HS-27A (cell line): ENCODE measurements around the gene OR4Q3.
"Not testable (repeated sequence)": the region's sequence is repeated elsewhere in the genome, so short reads cannot be mapped to it uniquely, and the experiment has no call there.

ENCODE experiments used
- DNase-seq: peaks from one replicate; pipeline ENCODE4 v3.0.0-alpha.2; 2012; ENCODE audit warnings: low read depth, missing footprints

Gene OR4Q3

DNA sequence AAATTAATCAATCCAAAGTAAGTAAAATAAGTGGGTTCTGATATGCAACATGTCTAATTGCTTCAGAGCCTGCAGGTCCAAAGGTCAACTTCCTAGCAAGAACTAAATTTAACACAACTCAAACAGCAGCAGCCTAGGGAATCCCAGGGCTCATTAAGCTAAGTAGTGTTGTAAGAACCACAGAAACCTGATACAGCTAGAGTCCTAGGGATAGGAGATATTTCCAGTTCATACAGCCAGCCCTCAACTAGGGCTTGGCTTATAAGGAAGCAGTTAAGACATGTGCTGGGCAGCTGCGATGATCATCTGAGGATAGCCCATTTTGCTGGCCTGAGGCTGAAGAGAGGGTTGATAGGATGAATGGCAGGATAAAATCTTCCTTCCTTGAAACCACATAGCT, at the start of gene OR4Q3:
TSS of gene OR4Q3 (plus strand) at position 316 of the 400 bp plus-strand sequence.
- DNase-seq = no peak

DNA sequence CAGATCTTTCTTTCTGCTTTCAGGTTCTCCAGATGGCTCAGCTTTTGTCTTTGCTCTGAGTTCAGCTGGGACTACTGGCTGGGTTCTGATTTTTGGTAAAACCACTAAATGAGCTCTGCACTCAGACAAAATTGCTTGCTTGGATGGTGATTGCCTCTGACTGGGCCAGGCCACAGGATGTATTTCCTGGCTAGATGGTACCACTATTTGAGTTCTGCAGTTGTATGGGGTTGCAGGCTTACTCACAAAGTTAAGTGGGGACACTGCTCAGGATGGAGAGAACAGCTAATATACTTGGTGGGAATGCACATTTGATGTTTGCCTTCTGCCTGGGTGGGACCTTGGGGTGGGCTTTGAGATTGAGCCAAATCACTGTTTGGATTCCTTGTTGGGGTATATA, 14.0 kb upstream of the OR4Q3 start:
- DNase-seq = no peak

DNA sequence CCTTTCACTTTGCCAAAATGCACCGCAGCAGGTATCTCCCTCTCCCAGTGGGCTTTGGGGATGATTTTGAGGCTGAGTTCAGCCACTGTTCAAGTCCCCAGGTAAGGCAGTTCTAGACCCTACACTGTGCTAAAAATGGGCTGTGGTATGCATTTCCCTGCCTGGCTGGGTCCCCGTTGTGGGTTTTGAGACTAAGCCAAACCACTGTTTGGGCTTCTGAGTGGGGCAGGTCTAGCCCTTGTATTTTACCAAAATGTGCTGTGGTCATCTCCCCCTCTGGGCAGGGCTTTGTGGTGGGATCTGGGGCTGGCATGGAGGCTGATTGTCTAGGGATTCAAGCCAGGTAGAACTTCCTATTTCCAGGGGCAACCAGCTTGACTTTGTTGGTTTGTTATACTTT, 13.6 kb upstream of the OR4Q3 start:
- DNase-seq = no peak

DNA sequence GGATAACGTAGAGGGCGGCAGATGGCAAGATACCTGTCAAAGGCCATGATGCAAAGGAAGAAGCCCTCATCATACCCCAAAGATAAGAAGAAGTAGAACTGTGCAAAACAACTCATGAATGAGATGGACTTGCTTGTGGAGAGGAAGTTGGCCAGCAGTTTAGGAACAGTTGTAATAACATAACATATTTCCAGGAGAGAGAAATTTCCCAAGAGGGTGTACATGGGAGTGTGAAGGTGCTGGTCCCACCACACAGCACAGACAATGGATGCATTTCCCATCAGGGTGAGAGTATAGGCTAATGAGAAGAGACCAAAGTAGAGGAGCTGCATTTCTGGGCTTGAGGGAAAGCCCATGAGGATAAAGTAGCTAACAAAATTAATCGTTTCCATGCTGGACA, 9.5 kb upstream of the OR4Q3 start:
- DNase-seq = not testable (repeated sequence)

DNA sequence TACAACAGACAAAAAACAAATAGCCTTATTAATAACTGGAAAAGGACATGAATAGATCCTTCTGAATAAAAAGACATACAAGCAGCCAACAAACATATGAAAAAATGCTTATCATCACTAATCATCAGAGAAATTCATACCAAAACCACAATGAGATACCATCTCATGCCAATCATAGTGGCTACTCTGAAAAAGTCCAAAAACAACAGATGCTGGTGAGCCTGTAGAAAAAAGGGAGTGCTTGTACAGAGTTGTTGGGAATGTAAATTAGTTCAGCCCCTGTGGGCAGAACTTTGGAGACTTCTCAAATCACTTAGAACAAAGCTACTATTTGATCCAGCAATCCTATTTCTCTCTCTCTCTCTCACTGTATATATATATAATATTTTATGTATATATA, 8.9 kb downstream of the OR4Q3 start:
- peak; percentile 58 for DNase-seq

DNA sequence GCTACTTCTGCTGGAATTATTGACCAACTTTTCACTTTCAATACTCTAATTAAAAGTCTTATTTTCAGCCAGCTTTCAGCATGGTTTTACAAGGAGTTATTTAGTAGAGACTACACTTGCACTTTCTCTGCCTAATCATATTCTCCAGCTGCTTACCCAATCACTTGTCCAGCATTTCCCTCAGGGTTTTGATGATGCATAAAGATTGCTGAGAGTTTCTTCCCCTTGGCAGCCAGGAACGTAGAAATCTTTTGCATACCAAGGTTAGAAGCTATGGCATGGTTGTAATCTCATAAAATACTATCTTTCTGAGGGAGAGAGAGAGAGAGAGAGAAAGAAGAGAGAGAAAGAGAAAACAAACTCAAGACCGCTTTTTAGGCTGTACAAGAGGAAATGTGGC, 10.8 kb downstream of the OR4Q3 start:
- DNase-seq = peak; percentile 46

DNA sequence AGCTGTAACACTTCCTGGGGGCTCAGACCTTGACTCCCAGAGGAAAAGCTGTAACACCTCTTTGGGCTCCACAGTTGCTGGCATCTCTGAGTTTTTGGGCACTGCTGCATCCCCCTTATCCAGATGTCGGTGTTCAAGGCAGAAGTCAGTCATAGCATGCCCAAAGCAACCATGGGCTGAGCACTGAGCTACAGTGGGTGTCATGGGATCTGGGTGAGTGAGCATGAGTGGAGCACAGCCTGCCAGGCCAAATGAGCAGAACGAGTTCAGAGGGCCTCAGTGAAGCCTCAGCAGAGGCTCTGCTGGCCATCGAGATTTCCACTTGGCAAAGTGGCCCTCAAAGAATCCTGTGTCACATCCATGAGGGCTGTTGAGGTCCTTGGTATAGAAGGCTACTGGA, 28.1 kb downstream of the OR4Q3 start:
- not testable (repeated sequence) for DNase-seq

DNA sequence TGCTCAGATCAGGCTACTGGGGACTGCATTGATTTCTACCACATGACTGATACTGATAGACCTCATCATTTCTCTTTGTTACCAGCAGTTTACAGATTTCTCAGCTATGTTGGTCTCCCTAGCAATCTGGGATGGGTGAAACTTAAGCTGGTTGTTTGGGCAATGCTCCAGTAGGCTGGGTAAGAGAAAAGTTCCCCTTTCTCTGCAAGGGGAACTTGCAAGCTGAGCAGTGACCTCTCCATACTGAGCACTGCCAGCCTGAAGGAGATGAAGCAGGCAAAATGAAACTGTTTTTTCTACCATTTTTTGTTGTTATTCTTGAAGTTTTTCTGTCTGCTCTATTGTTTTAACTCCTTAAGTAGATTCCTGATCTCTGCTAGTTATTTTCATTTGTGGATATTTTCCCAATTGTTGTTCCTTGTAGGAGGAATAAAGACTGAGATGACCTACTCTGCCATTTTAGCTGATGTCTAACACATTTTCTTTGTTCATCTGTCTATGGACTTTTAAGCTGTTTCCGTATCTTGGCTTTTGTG, 28.6 kb downstream of the OR4Q3 start:
- no peak for DNase-seq

DNA sequence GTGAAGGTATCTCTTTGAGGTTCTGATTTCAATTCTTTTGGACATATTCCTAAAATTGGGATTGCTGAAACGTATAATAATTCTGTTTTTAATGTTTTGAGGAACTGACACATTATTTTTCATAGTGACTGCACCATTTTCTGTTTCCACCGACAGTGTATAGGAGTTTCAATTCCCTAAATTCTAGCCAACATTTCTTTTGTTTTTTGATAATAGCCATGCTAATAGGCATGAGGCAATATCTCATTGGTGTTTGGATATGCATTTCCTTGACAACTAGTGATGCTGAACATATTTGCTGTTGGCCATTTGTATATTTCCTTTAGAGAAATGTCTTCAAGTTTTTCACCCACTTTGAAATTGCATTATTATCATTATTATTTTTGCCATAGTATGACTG, 29.1 kb downstream of the OR4Q3 start:
- not testable (repeated sequence) for DNase-seq

DNA sequence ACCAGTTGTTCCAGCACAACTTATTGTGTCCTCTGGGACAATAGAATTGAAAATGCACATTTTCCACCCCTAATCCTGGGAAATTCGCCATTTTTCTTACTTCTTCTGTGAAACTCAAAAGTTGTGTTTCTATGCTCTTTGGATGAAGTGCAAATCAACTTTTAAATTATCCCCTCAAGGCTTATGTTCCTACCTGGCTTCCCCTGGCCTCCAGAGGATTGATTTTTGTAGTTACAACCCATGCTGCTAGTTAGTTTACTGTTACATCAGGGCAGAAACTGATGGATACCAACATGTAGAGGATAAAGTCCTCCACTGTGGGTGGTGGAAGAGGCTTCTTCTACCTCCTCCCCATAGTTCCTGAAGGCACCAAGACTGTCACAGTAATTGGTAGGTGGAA, 29.8 kb downstream of the OR4Q3 start, which contains the start of gene OR4M1:
TSS of gene OR4M1 (plus strand) at position 301 of the 400 bp plus-strand sequence. CDS start 6,819 bp downstream, outside the sequence.
- not testable (repeated sequence) for DNase-seq

DNA sequence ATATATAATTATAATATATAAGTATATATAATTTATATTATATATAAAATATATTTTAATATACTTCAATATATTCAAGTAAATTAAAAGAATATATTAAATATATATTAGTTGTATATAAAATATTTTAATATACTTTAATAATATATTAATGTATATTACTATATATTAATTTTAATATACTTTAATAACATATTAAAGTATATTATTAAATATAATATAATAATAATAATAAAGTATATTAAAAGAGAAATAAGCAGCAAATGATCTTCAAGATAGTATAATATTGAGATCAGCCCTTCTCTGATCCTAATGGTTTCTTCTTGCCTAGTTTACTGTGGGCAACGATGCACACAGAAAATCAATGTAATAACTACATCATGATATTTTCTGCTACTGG, 32.2 kb downstream of the OR4Q3 start:
- DNase-seq = no peak

DNA sequence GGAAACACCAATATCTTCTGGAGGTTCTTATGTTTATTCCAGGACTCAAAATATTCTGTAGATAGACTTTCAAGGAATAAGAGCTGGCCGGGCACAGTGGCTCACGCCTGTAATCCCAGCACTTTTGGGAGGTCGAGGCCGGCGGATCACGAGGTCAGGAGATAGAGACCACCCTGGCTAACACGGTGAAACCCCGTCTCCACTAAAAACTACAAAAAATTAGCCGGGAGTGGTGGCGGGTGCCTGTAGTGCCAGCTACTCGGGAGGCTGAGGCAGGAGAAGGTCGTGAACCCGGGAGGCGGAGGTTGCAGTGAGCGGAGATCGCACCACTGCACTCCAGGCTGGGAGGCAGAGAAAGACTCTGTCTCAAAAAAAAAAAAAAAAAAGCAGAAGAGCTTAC, 42.5 kb downstream of the OR4Q3 start:
- not testable (repeated sequence) for DNase-seq

DNA sequence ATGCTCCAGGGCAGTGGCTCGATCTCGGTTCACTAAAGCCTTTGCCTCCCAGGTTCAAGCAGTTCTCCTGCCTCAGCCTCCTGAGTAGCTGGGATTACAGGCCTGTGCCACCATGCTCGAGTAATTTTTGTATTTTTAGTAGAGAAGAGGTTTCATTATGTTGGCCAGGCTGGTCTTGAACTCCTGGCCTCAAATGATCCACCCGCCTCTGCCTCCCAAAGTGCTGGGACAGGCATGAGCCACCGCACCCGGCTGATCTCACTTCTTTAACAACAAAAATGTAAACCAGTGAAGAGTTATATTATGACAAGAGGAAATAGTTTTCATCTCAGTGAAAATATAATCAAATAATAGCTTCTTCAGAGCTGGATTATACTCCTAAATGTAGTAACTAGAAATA, 43.9 kb downstream of the OR4Q3 start:
- DNase-seq = not testable (repeated sequence)

DNA sequence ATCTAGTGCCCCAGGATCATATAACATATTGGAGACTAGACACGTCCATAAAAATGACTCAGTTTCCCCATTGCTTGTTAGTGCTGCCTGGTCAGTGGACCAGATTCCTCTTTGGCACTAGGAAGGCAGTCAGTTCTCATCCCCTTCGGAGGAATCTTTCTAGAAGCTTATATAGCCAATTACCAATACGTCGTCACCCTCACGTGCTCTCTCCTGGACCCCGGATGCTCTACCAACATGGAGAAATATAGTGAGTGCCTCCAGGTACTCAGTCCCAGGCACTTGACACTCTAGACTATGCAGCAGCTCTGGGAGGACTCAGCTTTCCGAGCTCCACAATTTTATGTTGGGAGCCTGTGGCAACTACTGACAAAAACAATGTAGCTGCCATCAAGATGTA, 44.8 kb downstream of the OR4Q3 start:
- not testable (repeated sequence) for DNase-seq

DNA sequence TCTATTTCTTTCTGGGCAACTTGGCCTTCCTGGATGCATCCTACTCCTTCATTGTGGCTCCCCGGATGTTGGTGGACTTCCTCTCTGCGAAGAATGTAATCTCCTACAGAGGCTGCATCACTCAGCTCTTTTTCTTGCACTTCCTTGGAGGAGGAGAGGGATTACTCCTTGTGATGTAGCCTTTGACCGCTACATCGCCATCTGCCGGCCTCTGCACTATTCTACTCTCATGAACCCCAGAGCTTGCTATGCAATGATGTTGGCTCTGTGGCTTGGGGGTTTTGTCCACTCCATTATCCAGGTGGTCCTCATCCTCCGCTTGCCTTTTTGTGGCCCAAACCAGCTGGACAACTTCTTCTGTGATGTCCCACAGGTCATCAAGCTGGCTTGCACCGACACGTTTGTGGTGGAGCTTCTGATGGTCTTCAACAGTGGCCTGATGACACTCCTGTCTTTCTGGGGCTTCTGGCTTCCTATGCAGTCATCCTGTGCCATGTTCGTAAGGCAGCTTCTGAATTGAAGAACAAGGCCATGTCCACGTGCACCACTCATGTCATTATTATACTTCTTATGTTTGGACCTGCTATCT, 53.2 kb downstream of the OR4Q3 start:
- not testable (repeated sequence) for DNase-seq
